Measurements from ENCODE around the gene TBC1D22A.

DNA sequence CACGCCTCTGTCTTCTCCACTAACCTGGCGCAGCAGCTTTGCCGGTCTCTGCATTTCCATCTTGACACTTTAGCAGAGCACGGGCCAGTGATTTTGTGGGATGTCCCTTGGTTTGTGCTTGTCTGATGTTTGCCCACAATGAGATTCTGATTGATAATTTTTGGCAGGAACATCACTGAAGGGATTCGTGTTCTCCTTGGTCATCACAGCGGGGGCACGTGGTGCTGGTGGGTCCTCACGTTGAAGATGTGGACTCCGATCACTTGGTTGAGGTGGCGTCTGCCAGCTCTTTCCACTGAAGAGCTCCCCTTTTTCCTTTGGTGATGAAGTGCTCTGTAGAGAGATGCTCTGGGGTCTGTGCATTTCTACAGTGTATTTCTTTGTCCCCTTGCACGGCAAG lies 37.2 kb downstream of the TBC1D22A start:
- TF ChIP-seq POLR2AphosphoS5 (IDR thresholded peaks at IDR 0.05; ENCODE audit: low read depth, low read length), result no peak
- no peak for TF ChIP-seq EZH2 (IDR thresholded peaks at IDR 0.05)
- TF ChIP-seq, protein P1, sequence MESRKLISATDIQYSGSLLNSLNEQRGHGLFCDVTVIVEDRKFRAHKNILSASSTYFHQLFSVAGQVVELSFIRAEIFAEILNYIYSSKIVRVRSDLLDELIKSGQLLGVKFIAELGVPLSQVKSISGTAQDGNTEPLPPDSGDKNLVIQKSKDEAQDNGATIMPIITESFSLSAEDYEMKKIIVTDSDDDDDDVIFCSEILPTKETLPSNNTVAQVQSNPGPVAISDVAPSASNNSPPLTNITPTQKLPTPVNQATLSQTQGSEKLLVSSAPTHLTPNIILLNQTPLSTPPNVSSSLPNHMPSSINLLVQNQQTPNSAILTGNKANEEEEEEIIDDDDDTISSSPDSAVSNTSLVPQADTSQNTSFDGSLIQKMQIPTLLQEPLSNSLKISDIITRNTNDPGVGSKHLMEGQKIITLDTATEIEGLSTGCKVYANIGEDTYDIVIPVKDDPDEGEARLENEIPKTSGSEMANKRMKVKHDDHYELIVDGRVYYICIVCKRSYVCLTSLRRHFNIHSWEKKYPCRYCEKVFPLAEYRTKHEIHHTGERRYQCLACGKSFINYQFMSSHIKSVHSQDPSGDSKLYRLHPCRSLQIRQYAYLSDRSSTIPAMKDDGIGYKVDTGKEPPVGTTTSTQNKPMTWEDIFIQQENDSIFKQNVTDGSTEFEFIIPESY (IDR thresholded peaks at IDR 0.05; ENCODE audit: extremely low read depth, insufficient replicate concordance, low read length), result no peak
- no peak for TF ChIP-seq POLR2A (IDR thresholded peaks at IDR 0.05; ENCODE audit: borderline replicate concordance, extremely low read depth, insufficient read depth, insufficient read length)
- TF ChIP-seq, protein P2, sequence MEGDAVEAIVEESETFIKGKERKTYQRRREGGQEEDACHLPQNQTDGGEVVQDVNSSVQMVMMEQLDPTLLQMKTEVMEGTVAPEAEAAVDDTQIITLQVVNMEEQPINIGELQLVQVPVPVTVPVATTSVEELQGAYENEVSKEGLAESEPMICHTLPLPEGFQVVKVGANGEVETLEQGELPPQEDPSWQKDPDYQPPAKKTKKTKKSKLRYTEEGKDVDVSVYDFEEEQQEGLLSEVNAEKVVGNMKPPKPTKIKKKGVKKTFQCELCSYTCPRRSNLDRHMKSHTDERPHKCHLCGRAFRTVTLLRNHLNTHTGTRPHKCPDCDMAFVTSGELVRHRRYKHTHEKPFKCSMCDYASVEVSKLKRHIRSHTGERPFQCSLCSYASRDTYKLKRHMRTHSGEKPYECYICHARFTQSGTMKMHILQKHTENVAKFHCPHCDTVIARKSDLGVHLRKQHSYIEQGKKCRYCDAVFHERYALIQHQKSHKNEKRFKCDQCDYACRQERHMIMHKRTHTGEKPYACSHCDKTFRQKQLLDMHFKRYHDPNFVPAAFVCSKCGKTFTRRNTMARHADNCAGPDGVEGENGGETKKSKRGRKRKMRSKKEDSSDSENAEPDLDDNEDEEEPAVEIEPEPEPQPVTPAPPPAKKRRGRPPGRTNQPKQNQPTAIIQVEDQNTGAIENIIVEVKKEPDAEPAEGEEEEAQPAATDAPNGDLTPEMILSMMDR (IDR thresholded peaks at IDR 0.05 in 2 of 3, conservative IDR thresholded peaks at IDR 0.05 in 1 of 3; ENCODE audit: borderline replicate concordance in 1 of 3, insufficient read depth in 1 of 3, low read depth in 2 of 3, low read length in 2 of 3), result no peak
- no peak for TF ChIP-seq ZNF274 (IDR thresholded peaks at IDR 0.05; ENCODE audit: low read depth, low read length)
- TF ChIP-seq JUND (IDR thresholded peaks at IDR 0.05), result no peak
- TF ChIP-seq FOSL1 (IDR thresholded peaks at IDR 0.05; ENCODE audit: low read depth), result no peak
- no peak for TF ChIP-seq CEBPB (IDR thresholded peaks at IDR 0.05; ENCODE audit: low read depth)
- TF ChIP-seq SIN3A (IDR thresholded peaks at IDR 0.05; ENCODE audit: low read depth), result no peak
- TF ChIP-seq YY1 (IDR thresholded peaks at IDR 0.05; ENCODE audit: extremely low read depth, insufficient replicate concordance, low read depth, low read length), result no peak
- TF ChIP-seq EZH2phosphoT487 (IDR thresholded peaks at IDR 0.05; ENCODE audit: borderline replicate concordance), result no peak
- TF ChIP-seq, protein P3, sequence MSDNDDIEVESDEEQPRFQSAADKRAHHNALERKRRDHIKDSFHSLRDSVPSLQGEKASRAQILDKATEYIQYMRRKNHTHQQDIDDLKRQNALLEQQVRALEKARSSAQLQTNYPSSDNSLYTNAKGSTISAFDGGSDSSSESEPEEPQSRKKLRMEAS (IDR thresholded peaks at IDR 0.05), result no peak
